Muscle of arm (tissue), 12 donors: ENCODE data around the gene HPCA. TPM values are rescaled to one million over a fixed set of nuclear protein-coding genes. Genes with fewer than 3 reads are reported as not detected.
A peak's percentile ranks its signal among the peaks of the same experiment; 100 is the strongest.

Experiments used
- DNase-seq: peaks from one replicate; pipeline ENCODE4 v3.0.0-alpha.2; 2013
- polyA plus RNA-seq, 12 donors: library from polyadenylated mRNA; unstranded; fragments of 120-200 nt; gene quantifications; one replicate each; pipeline ENCODE4 v1.2.1, GENCODE V29; 2013; ENCODE audit not compliant: insufficient read length in 12 of 12

Gene HPCA
- polyA plus RNA-seq, 12 donors: 0.22 to 1.4 (median 0.32) TPM; not detected in 3

DNA sequence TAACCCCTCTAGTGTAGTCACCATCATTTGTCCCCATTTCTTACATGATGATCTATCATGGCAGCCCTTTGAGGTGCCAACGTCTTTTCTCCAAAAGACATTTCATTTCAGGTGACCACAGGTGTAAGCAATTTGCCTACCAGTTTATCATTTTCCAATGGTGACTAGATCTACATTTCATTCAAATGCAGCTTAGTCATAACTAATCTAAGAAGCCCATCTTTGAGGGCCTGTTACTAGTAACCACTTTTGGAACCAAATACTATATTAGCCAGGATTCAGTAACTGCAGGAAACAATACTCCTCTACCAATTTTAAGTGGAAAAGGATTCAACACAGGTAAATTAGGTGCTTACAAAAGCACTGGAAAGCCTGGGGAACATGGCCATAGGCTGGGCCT, 45.5 kb downstream of the HPCA start:
- no peak for DNase-seq

DNA sequence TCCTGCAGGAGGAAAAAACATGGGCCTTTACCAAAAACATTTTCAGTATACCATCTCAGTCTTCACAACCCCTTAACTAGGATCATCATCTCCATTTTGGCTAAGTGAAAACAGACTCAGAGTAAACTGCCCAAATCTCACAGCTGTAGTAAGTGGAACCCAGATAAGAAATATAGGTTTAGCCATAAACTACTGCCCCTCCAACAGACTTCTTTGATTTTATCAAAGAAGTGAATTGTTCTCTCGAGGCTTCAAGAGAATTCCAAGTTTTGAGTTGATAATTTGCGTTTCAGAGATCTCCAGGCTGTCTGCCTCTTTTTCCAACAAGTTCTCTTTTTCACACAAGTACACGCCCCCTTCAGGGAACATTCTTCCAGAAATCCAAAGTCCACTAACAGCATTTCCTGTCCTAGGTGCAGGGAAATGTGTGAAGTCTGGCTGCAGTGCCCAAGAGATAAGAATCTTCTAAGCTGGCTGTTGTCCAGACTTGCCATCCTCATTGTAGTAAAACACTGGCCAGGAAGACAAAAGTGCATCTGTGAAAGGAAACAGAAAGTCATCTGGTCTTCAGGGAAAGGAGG, 47.5 kb downstream of the HPCA start:
- peak; percentile 32 for DNase-seq

DNA sequence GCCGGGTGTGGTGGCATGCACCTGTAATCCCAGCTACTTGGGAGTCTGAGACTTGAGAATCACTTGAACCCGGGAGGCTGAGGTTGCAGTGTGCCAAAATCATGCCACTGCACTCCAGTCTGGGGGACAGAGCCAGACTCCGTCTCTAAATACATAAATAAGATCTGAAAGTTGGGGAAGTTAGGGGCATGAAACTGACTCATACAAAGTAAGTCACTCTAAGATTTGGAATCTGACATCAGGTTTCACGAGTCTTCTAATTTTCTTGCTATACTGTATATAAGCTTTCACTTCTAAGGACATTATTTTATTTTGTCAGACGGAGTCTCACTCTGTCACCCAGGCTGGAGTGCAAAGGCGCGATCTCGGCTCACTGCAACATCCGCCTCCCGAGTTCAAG, 48.2 kb downstream of the HPCA start:
- no peak for DNase-seq

DNA sequence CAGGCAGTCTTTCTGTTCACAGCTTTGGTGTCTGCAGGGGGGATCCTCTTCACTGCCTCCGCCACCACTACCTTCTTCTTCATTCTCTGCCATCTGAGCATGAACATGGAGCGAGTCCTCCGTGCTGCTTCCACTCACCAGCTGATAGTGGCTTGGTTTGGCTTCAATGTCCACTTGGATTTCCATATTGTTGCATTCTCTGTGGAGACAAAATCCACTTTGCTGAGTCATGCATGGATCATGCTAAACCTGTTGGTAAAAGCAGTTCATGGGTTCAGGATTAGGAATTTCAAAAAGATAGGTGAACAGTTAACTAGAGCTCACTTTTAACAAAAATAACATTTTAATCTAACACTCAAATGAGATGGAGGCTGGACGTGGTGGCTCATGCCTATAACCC, 50.8 kb downstream of the HPCA start:
- DNase-seq: no peak

DNA sequence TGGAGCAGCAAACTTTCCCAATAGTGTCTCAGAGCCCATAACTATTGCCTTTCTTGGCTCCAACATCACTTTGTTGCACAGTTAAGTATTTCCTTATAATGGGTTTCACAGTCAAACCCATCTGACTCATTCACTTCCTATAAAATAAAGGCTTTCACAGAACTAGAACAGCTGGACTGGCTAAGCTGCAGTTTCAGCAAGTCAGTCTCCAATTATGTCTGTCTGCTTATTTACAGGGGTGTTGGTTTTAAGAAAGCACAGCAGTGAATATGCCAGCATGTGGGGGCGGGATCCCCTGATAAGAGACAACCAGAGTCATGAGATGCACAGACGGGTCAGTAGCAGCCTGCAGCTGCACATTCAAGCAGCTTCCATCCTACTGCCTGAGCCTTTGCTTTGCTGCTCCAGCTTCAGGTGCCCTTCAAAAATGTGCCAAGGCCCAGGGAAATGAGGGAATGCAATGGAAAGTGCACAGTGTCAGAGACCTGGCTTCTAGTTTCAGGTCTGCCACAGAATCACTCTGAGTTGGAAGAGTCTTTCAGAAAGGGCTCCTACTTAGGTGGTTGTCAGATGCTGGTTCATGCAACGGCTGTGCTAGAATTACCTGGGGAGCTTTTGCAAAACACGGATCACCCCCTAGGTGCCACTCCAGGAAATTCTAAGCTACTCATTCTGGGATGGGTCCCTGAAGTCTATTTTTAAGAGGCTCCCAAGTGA, 53.5 kb downstream of the HPCA start:
- DNase-seq: no peak

DNA sequence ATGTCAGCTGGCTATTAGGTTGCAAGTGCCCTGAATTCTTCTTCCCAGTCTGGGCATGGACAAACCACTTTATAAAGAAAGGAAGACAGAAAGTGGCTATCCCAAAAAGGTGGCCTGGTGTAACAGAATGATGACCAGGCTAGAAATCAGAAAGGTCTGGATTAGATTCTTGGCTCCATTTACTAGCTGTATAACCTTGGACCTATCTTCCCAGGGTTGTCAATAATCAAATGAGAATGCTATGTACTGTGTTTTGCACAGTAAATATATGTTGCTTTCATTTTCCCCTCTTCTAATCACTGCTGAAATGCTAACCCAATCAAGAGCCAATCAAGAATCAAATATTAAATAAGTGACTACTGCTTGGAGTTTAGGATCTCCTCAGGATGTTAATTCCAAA, 57.9 kb downstream of the HPCA start:
- no peak for DNase-seq

Other genes with a start within 250 kb of the HPCA start
- gene ZBTB8OS, start 235.9 kb upstream of the HPCA start, polyA plus RNA-seq: 10 to 100 TPM in 11 of 12 donors, not detected in 1; 19.7 to 40.5 (median 27.5) TPM
- gene RBBP4, start 235.3 kb upstream of the HPCA start, polyA plus RNA-seq: 100 to 1,000 TPM in 11 of 12 donors, 10 to 100 TPM in 1; 79.0 to 208 (median 166) TPM
- gene SYNC, start 183.7 kb upstream of the HPCA start, polyA plus RNA-seq: 10 to 100 TPM in 11 of 12 donors, not detected in 1; 19.0 to 54.9 (median 37.0) TPM
- 10 to 100 TPM in 11 of 12 donors, not detected in 1; 37.5 to 60.7 (median 45.4) TPM for gene YARS1, start 69.1 kb upstream of the HPCA start, polyA plus RNA-seq
- 10 to 100 TPM in 11 of 12 donors, not detected in 1; 20.5 to 45.4 (median 28.1) TPM for gene S100PBP, start 68.8 kb upstream of the HPCA start, polyA plus RNA-seq
- 100 to 1,000 TPM; 122 to 612 (median 192) TPM for gene FNDC5, start 15.6 kb upstream of the HPCA start, polyA plus RNA-seq
- 10 to 100 TPM in 3 of 12 donors, 1 to 10 TPM in 8, not detected in 1; 3.2 to 23.9 (median 5.4) TPM for gene TMEM54, start 14.9 kb downstream of the HPCA start, polyA plus RNA-seq
- gene RNF19B, start 78.3 kb downstream of the HPCA start, polyA plus RNA-seq: 10 to 100 TPM in 3 of 12 donors, 1 to 10 TPM in 8, not detected in 1; 6.8 to 19.2 (median 8.8) TPM
- gene AK2, start 150.4 kb downstream of the HPCA start, polyA plus RNA-seq: 100 to 1,000 TPM in 10 of 12 donors, 10 to 100 TPM in 1, not detected in 1; 99.0 to 163 (median 125) TPM
- gene AZIN2, start 194.7 kb downstream of the HPCA start, polyA plus RNA-seq: 1 to 10 TPM in 11 of 12 donors, not detected in 1; 3.3 to 9.9 (median 5.0) TPM